Esophagus muscularis mucosa (tissue), 3 donors: ENCODE data around the gene MAP4K5.

ENCODE experiments used
- POLR2A ChIP-seq: fragments of 450-650 bp; IDR thresholded peaks from one replicate; pipeline ENCODE4 v1.6.1; 2017; ENCODE audit warnings: antibody characterized with exemption, moderate library complexity, mild to moderate bottlenecking, low read depth
- POLR2AphosphoS5 ChIP-seq, 2 donors: sonication (generic); formaldehyde crosslinking; IDR thresholded peaks; one replicate each; pipeline ENCODE4 v1.6.1; 2017; ENCODE audit warnings: antibody characterized with exemption in 2 of 2
- TF ChIP-seq, protein P1 (sequence below), 3 experiments: fragments of 200-600 bp in 2 of 3; fragments of 450-650 bp in 1 of 3; sonication (generic) in 2 of 3; IDR thresholded peaks; one replicate each; pipeline ENCODE4 v1.5.1; 2017 to 2019; ENCODE audit warnings: antibody characterized with exemption in 3 of 3, mild to moderate bottlenecking in 2 of 3, moderate library complexity in 1 of 3

DNA sequence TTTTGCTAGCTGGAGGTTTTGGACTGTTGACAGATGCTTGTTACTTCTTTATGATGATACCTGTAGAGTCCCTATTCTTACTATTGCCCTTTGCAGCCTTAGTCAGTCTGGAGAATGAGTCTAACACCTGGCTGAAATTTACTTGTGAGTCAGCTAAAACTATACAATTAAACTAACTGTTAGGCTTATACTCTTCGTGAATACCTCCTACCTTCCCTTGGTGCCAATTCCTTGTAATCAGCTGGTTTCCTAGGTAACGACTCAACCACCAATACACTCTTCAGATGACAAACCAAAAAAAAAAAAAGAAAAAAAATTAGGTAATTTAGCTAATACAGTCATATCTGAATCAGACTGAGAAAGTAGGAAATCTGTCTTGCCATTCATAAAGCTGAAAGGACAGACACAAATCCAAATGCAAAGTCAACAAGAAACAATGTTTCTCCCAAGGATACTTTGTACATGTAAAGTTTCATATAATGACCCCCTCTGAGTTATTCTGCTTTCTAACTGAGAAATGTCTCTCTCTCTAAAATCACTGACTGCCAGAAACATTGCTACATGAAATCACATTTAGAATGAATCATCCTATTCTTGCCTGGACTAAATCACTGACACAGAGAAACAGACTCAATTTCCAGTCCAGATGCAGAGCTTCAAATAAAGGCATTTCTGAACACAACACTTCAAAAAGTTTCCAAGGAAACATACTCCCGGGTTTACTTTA lies 79.2 kb downstream of the MAP4K5 start:
- TF ChIP-seq, protein P1, sequence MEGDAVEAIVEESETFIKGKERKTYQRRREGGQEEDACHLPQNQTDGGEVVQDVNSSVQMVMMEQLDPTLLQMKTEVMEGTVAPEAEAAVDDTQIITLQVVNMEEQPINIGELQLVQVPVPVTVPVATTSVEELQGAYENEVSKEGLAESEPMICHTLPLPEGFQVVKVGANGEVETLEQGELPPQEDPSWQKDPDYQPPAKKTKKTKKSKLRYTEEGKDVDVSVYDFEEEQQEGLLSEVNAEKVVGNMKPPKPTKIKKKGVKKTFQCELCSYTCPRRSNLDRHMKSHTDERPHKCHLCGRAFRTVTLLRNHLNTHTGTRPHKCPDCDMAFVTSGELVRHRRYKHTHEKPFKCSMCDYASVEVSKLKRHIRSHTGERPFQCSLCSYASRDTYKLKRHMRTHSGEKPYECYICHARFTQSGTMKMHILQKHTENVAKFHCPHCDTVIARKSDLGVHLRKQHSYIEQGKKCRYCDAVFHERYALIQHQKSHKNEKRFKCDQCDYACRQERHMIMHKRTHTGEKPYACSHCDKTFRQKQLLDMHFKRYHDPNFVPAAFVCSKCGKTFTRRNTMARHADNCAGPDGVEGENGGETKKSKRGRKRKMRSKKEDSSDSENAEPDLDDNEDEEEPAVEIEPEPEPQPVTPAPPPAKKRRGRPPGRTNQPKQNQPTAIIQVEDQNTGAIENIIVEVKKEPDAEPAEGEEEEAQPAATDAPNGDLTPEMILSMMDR (IDR thresholded peaks at IDR 0.05), result no peak
- no peak for TF ChIP-seq POLR2A
- TF ChIP-seq POLR2AphosphoS5 (IDR thresholded peaks at IDR 0.05), result peak in 1 of 2 donors; percentile 29
